HUDEP-2 (cell line): Measurements from ENCODE around the gene LIN9.
"Not testable (repeated sequence)": the region's sequence is repeated elsewhere in the genome, so short reads cannot be mapped to it uniquely, and the experiment has no call there.

Source experiments
- DNase-seq, 76 experiments: peaks; one replicate each; lab custom pipeline; 2025; ENCODE audit not compliant: unreplicated experiment in 76 of 76; lab: John Stamatoyannopoulos, UW

Gene LIN9, protein sequence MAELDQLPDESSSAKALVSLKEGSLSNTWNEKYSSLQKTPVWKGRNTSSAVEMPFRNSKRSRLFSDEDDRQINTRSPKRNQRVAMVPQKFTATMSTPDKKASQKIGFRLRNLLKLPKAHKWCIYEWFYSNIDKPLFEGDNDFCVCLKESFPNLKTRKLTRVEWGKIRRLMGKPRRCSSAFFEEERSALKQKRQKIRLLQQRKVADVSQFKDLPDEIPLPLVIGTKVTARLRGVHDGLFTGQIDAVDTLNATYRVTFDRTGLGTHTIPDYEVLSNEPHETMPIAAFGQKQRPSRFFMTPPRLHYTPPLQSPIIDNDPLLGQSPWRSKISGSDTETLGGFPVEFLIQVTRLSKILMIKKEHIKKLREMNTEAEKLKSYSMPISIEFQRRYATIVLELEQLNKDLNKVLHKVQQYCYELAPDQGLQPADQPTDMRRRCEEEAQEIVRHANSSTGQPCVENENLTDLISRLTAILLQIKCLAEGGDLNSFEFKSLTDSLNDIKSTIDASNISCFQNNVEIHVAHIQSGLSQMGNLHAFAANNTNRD

DNA sequence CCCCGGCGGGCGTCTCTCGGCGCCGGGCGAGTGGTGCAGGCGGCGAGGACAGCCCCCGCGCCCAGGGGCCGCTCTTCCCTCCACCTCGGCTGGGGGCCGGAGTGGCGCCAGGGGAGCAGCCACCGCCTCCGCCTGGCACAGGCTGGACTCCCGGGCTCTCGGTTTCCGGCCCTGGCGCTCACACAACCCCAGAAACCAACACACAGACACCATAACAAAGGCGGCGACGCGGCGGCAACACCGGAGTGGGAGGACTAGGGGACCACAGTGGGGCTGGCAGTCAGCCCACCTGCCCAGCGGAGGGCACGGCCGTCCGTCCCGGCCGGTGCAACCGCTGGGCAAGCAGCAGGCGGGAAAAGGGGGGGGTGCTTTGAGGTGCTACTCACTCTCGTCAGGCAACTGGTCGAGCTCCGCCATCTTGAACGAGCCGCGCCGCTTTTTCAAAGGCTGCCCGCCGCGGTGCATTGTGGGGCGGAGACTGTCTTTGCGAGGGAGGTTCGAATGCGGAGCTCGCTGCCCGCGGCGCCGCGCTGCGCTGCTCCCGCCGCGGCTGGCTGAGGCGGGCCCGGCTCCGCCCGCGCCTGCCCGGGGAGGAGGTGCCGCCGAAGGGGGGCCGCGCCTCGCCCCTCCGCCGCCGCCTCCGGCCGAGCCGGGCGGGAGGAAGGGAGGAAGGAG is at the start of gene LIN9:
LIN9 (minus strand) TSS at position 442 of the 675 bp plus-strand sequence; CDS start at position 417, 25 bp downstream.
- peak in 75 of 76 experiments; percentile 22 to 91 (median 82) for DNase-seq

DNA sequence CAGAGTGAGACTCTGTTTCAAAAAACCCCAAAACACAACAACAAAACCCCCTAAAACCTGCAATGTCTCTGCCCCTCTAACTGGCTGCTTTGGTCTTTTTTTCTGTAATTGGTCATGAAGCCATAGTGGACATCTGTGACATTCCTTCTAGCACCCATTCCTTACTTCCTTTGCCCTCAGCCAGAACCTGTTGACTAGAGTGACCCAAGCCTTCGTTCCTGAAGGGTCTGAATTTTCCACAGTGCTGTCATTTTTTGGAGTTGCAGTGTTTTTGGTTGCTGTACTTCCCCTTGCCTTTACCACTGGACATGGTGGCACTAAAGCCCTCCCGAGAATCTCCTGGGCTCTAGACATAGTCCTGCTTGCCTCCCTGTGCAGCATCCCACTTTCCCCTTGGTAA is 48.5 kb upstream of the LIN9 start:
- no peak for DNase-seq

DNA sequence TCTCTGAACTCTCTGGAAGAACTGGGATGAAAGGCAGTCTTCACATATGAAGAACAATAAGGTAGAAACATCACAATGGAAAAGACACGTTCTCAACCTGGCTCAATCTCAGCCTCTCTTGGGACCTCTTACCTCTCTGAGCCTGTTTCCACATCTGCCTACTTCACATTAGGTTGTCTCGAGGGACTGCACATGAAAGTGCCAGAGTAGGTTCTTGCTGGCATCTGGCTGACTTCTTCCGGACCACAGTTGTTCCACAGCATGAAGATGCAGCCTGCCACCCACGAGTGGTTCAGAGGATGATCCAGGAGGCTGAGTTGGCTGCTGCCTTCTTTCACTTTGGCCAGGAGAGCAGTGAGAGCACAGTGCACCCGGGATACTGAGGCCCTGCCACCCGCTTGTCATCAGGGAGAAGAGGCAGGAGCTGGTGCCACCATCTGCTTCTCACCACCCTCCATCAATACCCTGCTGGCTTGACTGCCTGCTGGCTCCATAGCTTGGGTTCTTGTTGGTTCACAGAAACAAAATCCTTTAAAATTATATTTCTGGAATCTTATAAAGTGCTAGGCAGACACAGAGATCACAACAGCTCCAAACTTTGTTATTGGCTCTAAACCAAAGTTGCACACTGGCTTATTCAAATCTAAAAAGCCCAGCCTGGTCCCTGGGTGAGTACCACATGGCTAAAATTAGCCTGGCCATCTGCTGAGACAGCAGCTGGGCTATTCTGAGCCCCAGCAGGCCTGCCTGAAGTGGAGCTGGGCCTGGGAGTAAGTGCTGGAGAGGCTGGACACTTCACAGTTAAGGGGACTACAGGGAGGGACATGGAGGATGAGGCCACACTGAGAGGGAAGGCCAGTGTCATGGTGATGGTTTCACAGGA is 46.9 kb upstream of the LIN9 start:
- DNase-seq, result no peak

DNA sequence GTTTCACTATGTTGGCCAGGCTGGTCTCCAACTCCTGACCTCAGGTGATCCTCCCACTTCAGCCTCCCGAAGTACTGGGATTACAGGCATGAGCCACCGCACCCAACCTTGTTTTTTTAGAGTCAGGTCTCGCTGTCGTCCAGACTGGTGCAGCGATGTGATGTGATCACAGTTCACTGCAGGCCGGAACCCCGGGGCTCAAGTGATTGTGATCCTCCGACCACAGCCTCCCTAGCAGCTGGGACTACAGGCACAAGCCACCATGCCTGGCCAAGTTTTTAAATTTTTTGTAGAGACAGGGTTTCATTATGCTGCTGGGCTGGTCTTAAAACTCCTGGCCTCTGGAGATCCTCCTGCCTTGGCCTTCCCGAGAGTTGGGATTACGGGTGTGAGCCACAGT is 46.1 kb upstream of the LIN9 start:
- DNase-seq, result no peak

DNA sequence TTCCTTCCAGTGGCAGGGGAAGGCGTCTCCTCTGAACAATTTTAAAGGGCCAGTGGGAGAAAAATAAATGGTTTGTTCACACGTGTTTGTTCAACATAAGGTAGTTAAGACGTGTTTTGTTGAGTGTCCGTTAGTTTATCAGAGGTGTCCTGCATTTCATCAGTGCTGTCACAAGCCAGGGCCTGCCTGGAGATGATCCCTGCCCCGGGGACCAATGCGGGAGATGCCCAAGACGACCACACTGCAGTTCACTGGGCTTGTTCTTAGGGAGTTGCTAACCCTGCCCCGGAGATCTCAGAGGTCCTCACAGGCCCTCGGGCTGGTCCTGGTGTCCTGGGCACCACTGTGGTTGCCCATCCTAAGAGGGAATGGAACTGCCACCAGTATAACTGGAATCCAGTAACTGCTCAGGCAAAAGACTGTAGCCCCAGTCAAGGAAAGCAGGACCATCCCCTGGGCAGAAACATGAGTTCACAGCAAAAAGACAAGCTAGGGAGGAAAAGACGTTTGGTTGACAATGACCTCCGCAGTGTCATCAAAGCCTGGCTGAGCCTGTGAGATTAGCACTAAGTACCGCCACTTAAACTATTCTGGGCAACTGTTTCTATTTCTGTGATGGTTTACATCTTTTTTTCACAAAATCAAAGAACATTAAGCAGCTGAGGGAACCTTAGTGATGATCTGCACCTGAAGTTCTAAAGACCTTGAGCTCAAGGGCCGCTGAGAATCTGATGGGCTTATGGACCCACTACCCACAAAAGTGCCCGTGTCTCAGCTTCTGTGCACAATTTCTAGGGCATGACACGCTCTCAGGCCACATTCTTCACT is 44.9 kb upstream of the LIN9 start:
- DNase-seq, result no peak

DNA sequence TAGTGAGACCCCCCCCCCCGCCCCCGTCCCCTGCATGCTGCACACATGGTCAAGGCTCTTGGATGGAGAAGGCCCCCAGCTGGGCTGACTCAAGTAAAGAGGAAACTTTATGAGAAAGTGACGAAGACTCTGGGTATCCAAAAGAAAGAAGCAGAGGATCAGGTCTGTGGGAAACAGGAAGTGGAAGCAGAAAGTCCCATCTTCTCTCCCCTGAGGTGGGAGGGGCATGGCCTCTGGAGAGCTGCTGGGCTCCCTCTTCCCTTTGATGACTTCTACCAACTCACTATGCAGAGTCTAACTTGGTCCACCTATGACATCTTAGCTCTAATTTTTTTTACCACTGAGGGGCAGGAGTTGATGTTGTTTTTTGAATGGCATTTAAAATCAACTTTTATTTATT is 42.7 kb upstream of the LIN9 start:
- no peak for DNase-seq

DNA sequence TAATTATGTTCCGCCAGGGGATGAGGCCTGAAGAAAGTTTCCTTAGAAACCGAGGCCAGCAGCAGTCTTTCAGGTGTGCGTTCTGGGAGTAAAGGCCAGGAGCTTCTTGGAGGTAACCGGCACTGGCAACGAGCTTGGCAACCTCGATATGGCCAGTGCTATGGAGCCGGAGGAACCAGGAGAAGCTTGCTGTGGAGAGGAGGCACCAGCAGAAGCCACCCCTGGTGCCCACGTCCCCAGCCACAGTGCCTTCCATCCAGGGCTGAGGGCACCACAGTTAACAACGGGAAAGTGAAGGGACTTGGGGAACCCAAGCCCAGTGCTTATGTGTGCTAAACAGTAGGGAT is 41.5 kb upstream of the LIN9 start:
- no peak for DNase-seq

DNA sequence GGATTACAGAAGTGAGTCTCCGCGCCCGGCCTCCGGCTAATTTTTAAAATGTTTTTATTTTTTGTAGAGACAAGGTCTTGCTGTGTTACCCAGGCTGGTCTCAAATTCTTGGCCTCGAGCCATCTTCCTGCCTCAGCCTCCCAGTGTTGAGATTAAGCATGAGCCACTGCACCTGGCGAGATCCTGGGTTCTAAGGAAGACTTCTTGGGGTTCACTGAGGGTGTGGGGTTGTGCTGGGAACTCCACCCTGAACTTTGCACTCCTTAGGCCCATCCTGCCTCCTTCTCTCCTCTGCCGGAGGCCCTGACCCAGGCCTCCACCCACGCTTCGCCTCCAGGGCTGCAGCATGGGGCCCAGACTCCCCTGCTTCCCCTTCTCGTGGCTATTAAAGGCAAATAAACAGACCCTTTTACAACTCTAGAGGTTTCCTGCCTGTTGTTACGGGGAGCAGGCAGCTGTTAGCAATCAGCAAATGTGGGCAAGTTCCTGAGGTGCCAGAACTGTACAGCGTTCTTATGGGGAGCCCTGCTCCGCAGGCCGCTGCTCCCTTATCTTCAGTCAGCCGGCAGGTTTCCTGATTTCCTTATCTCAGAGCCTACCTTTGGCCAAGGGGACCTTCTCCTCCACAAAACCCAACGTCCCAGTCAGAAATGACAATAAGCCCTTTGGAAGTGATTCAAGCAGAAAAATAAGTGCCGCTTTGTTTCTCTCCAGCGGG is 41.0 kb upstream of the LIN9 start:
- DNase-seq, result no peak

DNA sequence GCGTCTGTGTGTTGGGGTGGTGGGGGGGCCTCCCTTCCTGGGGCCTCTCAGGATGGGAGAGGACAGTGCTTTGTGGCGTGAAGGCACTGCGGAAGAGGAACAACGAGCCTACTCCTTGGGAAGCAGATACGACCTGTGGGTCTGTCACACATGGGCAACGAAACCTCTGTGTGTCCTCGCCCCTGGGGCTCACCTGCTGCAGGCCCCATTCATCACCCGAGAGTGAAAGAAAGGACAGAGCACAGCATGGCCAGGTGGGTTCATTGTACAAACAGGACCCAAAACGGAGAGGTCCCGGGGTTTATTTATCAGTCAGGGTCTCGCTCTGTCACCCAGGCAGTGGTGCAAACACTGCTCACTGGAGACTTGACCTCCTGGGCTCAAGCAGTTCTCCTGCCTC is 40.1 kb upstream of the LIN9 start:
- DNase-seq, result no peak

DNA sequence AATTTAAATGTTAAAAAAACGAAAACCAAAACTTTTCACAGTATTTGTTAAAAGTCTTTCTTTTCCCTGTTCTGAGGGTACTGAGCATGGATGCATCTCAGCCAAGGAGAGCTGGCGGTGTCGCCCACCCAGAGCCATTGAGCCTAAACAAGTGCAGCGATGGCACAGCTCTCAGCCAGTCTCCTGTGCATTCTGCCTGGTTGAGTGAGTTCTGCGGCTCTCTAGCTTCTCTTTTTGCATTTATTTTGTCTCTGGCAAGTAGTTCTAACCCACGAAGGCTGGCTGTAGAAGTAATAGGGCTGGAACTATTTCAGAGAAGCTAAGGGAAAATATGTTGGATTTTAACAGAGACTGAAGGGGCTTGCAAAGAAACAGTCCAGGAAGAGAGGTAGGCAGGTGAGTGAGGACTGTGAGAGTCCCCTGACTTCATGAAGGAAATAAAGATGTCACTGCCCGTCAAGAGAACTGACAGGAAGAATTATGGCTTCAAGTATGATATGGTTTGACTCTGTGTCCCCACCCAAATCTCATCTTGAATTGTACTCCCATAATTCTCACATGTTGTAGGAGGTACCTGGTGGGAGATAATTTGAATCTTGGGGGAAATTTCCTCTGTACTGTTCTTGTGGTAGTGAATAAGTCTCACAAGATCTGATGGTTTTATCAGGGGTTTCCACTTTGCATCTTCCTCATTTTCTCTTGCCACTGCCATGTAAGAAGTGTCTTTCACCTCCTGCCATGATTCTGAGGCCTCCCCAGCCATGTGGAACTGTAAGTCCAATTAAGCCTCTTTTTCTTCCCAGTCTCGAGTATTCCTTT is 35.7 kb upstream of the LIN9 start:
- no peak for DNase-seq

DNA sequence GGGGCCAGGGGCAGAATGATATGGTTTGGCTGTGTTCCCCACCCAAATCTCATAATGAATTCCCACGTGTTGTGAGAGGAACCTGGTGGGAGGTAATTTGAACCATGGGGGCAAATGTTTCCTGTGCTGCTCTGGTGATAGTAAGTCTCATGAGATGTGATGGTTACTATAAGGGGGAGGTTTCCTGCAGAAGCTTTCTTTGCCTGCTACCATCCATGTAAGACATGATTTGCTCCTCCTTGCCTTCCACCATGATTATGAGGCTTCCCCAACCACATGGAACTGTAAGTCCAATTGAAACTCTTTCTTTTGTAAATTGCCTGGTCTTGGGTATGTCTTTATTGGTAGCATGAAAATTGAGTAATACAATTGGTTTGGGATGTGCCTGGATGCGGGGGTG is 33.7 kb upstream of the LIN9 start:
- no peak for DNase-seq

DNA sequence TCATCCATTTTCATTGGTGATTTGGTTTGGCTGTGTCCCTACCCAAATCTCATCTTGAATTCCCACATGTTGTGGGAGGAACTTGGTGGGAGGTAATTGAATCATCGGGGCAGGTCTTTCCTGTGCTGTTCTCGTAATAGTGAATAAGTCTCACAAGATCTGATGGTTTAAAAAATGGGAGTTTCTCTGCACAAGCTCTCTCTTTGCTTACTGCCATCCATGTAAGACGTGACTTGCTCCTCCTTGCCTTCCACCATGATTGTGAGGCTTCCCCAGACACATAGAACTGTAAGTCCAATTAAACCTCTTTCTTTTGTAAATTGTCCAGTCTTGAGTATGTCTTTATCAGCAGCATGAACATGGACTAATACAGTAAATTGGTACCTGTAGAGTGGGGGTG is 31.1 kb upstream of the LIN9 start:
- not testable (repeated sequence) for DNase-seq

DNA sequence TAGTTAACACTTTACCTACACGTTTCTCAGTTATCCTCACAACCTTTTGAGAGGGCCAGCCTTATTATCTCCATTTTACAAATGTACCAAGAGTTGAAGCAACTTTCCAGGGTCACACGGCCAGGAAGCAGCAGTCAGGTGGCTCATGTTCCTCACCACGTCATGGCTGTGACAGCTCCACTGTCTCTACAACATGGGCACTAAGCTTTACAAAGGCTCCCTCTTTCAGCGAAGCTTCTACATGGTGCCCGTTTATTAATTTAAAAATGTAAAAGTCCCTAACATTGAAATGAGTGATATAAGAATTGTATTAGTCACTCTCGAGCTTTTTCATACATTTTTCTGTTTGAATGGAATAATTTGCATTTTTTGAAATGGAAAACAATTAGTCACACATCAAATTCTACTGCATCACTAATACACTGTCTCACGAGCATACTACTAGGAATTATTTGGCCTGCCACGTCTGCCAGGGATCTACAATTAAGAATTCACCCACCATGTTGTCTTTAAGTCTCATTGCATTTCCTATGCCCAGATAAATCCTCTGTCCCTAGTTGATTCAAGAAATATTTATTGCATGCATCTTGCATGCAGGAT is 28.4 kb upstream of the LIN9 start:
- DNase-seq, result no peak

DNA sequence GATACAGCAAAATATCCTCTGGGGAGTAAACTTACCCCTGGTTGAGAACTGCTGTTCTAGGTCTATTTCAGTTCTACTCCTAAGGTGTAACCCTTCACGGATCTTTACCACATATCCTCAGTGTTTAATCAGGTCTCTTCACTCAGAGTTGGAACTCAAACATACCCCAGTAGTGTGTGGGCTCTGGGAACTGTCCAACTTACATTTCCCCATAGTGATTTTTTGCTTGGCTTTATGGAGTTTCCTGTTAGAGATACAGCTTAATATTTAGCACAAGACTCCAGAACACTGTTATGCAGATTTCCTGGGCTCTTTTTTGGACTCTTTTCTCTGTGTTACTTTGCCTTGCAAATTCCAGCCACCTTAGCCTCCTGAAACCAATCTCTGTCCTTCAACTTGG is 26.7 kb upstream of the LIN9 start:
- DNase-seq, result no peak

DNA sequence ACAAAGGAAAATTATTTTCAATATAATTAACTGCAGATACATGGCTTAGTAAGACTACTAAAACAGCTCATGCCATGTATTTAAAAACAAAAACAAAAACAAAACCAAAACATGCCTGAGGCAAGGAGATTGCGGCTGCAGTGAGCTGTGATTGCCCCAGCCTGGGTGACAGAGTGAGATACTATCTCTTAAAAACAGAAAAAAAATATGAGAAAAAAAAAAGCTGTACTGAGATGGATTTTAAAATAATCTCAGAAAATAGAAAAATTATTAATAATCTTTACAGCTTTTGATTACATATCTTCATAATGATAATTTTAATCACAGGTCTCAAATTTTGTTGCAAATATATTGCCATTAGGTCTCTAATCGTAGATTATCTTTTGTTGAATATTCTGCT is 24.0 kb upstream of the LIN9 start:
- DNase-seq, result no peak

DNA sequence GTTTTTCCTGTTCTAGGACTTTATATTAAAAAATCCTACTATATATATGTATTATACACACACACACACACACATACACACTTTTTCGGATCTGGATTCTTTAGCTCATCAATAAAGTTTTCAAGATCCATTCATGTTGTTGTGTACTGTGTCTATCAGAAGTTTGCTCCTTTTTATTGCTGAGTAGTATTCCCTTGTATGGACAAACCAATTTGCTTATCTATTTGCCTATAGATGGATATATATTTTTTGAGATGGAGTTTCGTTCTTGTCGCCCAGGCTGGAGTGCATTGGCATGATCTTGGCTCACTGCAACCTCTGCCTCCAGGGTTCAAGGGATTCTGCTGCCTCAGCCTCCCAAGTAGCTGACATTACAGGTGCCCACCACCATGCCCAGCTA is 20.3 kb upstream of the LIN9 start:
- DNase-seq, result no peak

DNA sequence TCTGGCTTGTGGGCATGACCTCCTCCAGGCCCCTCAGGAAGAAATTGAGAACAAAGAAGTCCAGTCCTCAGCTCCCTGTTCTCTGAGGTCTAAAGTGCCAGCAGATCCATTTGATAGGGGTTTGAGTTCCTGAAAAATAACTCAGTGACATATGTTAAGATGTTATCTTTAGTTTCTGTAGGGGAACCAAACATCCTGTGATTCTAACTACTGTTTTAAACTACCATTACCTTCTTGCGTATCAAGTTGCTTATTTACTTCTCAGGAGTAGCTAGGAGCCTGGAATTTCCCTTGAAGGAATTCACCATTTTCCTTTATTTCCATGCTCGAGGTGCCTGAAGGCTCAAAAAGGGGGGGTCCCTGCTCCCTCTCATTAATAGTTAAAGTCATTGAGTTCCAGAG is 18.8 kb upstream of the LIN9 start:
- DNase-seq, result no peak

DNA sequence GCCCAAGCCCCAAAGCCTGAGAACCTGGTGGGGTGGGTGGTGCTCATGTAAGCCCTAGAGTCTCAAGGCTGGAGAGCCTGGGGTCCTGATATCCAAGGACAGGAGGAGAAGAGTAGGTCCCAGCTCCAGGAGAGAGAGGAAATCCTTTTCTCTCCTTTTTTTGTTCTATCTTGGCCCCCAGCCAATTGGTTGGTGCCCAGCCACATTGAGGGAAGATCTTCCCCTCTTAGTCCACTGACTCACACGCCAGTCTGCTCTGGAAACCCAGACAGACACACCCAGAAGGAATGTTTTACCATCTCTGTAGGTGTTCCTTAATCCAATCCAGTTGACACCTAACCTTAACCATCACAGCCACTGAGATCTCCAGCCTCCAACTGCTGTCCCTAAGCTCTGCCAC is 16.2 kb upstream of the LIN9 start:
- no peak for DNase-seq
